Measurements from ENCODE around the gene ZNF264.
"Not testable (repeated sequence)": the region's sequence is repeated elsewhere in the genome, so short reads cannot be mapped to it uniquely, and the experiment has no call there.

ZNF264 gene

GRCh38 chr19:57244513-57244912 is 53.2 kb downstream of the ZNF264 start:
- in situ Hi-C loops (cut with MboI; ENCODE audit: low sequenced_read_pairs): no loop called here

GRCh38 chr19:57245066-57245465 is 53.8 kb downstream of the ZNF264 start:
- in situ Hi-C loops (cut with MboI; ENCODE audit: low sequenced_read_pairs): no loop called here

- in situ Hi-C loops (cut with MboI; ENCODE audit: low sequenced_read_pairs): no loop called here
Measured at GRCh38 chr19:57245959-57246358, 54.7 kb downstream of the ZNF264 start.

GRCh38 chr19:57248646-57249045 is 57.3 kb downstream of the ZNF264 start:
- in situ Hi-C loops (cut with MboI; ENCODE audit: low sequenced_read_pairs): no loop called here

- in situ Hi-C loops (cut with MboI; ENCODE audit: low sequenced_read_pairs): no loop called here
Measured at GRCh38 chr19:57249329-57249728, 58.0 kb downstream of the ZNF264 start.

GRCh38 chr19:57253767-57254166 is 62.5 kb downstream of the ZNF264 start:
- in situ Hi-C loops (cut with MboI; ENCODE audit: low sequenced_read_pairs): not testable (repeated sequence)

GRCh38 chr19:57262044-57262443 is 70.7 kb downstream of the ZNF264 start:
- in situ Hi-C loops (cut with MboI; ENCODE audit: low sequenced_read_pairs): no loop called here

- in situ Hi-C loops (cut with MboI; ENCODE audit: low sequenced_read_pairs): no loop called here
Measured at GRCh38 chr19:57263244-57263741, 72.0 kb downstream of the ZNF264 start.

GRCh38 chr19:57267291-57267690 is 76.0 kb downstream of the ZNF264 start:
- in situ Hi-C loops (cut with MboI; ENCODE audit: low sequenced_read_pairs): no loop called here

- in situ Hi-C loops (cut with MboI; ENCODE audit: low sequenced_read_pairs): no loop called here
Measured at GRCh38 chr19:57269515-57270250, 78.4 kb downstream of the ZNF264 start.

- in situ Hi-C loops (cut with MboI; ENCODE audit: low sequenced_read_pairs): no loop called here
Measured at GRCh38 chr19:57271280-57271679, 80.0 kb downstream of the ZNF264 start.
